GF-D8 (cell line): ENCODE measurements around the gene ZNF705A.
A peak's percentile ranks its signal among the peaks of the same experiment; 100 is the strongest.
"Not testable (repeated sequence)": the region's sequence is repeated elsewhere in the genome, so short reads cannot be mapped to it uniquely, and the experiment has no call there.

ENCODE experiments used
- DNase-seq: peaks from one replicate; lab custom pipeline; 2025; lab: John Stamatoyannopoulos, UW

Gene ZNF705A

DNA sequence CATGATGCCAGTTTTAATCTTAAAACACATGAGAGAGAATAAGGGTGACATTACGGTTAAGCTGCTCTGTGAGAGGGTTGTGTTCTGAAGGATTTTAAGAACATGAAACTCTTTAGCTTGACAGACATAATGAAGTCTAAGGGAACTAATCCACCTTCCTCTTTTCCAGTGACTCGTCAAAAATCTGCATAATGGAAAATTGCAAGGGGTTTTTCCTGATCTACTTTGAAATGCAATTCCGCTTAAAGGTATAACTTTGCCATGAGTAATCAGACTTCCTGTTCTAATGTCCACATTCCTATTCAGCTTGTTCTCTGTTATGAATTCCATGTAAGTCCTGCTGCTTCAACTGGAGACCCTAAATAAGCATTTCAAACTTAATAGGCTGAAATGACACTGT lies at the start of gene ZNF705A:
Gene ZNF705A, plus strand, starts transcription at position 171 of the 400 bp plus-strand sequence. CDS start 15,611 bp downstream, outside the sequence.
- DNase-seq = peak; percentile 79

- peak; percentile 18 for DNase-seq
Observed at GRCh38 chr12:8108808-8109398, 47.9 kb upstream of the ZNF705A start.

- not testable (repeated sequence) for DNase-seq
Observed at GRCh38 chr12:8113117-8113516, 43.7 kb upstream of the ZNF705A start.

- no peak for DNase-seq
Observed at GRCh38 chr12:8120072-8120713, 36.6 kb upstream of the ZNF705A start.

DNA sequence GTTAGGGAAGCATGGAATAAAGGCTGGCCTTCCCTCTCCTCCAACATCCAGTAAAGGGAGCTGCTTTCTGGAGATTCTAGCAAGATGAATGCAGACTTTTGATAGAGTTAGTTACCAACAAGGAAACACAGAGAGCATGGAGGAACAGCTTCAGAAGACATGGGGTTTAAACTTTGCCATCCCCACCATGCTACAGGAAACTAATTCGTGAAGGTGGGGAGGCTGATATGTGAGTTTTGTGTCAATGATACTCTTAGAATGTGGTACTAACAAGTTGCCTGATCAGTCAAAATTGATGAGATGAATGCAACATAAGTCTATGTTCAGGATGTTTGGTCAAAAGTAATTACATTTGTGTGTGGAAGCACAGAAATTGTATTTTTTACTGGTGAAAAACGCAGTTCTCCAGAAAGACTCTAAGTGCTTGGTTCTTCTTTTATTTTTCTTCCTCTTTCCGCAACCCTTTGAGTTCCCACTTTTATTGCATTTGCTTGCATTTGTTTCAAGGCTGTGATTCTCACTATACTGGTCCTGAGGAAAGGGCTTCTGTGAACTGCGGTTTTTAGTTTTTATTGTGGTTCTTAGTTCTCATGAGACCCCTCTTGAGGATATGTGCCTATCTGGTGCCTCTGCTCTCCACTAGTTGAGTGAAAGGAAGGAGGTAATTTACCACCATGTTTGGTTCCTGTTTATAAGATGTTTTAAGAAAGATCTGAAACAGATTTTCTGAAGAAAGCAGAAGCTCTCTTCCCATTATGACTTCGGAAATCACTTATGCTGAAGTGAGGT lies 33.5 kb upstream of the ZNF705A start, which contains the start of gene CLEC4A:
Gene CLEC4A, plus strand, starts transcription at position 494 of the 789 bp plus-strand sequence. Its CDS starts 262 bp downstream, at position 756.
- peak; percentile 39 for DNase-seq

DNA sequence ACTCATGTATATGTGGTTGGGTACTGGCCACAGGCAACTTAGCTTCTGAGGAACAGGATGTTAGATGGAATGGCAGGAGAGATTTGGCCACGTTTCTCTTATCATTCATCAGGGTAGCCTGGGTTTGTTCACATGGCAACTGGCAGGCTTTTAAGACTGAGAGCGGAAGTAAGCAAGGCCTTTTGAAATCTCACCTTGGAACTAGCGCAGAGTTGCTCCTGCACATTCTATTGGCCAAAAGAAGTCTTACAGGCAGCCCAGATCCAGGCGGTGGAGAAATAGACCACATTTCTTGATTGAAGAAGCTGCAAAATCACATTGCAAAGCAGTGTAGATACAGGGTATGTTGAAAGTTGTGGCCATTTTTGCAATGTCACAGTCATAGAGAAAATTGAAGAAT lies 29.7 kb upstream of the ZNF705A start:
- peak; percentile 98 for DNase-seq

- not testable (repeated sequence) for DNase-seq
Observed at GRCh38 chr12:8133636-8134397, 23.0 kb upstream of the ZNF705A start.

DNA sequence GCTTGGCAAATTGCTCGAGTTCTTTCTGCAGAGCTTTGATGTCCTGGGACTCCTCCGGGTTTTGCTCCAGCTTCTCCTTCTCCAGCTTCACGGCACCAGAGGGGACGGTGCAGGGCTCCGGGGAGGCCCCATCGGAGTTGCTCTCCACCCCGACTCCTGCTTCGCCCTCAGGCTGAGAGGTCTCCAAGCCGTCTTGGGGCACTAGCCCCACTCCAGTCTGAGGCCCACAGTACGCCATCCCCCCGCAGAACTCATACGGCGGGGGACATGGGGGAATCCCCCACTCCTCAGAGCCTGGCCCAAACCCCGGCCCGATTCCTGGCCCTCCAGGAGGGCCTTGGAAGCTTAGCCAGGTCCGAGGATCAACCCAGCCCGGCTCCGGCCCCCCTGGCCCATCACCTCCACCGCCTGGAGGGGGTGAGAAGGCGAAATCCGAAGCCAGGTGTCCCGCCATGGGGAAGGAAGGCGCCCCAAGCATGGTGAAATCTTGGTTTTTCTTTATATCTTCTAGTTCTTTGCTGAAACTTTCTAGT lies 22.4 kb upstream of the ZNF705A start:
- not testable (repeated sequence) for DNase-seq

- DNase-seq = not testable (repeated sequence)
Observed at GRCh38 chr12:8141647-8142046, 15.2 kb upstream of the ZNF705A start.

GRCh38 chr12:8143261-8143660 lies 13.6 kb upstream of the ZNF705A start:
- no peak for DNase-seq

GRCh38 chr12:8145754-8146441 lies 10.9 kb upstream of the ZNF705A start:
- no peak for DNase-seq

DNA sequence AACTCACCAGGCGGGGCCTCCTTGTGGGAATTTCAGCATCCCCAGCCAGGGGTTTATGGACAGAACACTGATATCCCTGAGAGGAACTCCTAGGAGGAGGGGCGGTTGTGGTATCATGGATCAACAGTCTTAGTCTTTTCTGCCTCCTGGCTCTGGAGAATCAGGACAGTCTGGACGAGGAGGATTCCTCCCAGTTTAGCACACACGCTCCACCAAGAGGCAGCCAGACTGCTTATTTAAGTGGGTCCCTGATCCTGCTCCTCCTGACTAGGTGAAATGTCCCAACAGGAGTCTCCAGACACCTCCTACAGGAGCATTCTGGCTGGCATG lies 10.4 kb upstream of the ZNF705A start:
- no peak for DNase-seq

DNA sequence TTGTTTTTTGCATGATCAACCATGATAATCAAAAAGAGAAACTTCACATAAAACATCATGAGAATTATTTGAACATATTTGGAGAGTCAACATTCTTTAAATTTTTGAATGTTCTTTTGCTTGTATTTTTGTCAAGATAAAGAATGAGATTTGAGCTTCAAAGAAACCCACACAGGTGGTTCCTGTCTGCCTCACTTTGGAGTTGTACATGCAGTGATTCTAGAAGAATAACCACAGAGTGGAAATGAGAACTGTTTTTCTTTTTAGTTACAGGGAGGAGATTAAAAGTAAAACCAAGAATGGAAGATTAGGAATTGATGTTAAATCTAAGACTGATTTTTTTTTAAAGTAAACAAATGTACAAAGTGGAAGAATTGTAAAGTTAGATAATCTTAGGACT lies 2.3 kb upstream of the ZNF705A start:
- DNase-seq = no peak

GRCh38 chr12:8156416-8156815 lies 399 bp upstream of the ZNF705A start:
- DNase-seq = no peak

DNA sequence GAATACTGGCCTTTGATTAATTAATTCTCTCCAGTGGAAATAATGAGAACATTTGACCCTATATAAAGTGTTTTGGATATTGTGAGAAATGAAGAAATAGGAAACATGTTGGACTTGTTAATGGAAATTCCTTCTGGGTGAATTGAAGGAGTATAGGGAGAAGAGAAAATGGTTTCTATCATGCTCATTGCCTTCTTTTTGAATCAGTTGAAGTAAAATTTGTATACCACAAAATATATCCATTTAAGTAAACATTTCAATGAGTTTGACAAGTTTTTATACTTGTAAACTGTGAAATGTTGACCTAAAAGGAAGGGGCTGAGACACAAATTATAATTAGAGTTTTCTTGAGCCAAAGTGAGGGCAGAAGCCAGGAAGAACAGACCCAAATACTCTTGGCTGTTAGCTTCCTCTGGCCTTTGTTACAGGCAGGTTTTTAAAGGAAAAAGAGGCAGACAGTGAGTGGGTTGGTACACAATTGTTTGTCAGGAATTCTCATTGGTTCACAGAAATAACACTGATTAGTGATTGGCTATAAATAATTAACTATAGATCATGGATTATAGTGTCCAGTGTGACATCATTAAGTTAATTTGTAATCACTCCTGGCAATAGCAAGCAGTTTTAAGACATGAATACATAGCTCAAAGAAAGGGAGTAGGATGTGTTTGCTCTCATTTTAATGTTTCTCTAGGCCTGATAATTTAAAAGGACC lies 826 bp downstream of the ZNF705A start:
- no peak for DNase-seq

- DNase-seq = not testable (repeated sequence)
Observed at GRCh38 chr12:8172911-8173310, 16.1 kb downstream of the ZNF705A start.

DNA sequence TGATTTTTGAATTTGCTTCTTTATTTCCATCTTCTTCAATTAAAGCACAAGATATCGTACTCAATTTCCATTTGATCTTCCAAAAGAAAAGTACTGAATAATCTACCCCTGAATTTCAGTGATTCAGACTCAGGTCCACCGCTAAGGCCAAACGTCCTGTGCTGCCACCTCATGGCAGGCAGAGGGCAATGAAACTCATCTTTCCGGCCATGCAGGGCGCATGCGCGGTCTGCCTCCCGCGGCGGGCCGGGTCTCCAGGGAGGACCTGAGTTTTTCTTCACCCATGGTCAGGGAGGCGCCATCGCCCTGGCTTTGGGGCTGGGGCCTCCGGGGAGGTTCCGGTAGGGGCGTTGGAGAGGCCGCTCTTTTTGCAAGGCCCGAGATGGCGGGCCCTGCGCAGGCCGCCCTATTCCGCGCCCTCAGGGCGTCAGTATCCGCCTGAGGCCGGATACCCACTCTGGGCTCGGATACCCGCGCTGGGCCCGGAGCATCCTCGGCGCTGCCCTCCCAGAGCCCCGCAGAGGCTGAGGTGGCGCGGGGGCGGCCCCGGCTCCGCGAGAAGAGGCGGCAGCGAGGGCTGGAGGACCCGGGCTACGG lies 23.3 kb downstream of the ZNF705A start:
- DNase-seq = peak; percentile 27

DNA sequence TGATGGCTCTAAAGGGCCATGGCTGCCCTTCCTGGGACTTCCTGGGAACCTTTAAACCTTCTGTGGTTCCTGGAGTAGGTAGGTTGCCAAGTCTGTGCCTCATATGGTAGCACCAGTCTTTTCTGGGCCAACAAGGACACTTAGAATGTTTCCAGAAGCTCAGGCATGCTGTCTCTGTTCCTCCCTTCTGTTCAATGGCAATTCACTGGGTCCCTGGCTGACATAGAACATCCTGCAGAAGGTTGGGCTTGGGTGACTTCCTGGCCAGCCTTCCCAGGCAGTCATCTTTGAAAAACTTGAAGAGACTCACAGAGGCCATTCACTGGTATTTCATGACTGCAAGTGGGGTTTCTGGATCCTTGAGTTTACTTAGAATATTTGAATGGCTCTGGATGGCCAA lies 24.5 kb downstream of the ZNF705A start:
- DNase-seq = not testable (repeated sequence)

GRCh38 chr12:8182923-8183322 lies 26.1 kb downstream of the ZNF705A start:
- not testable (repeated sequence) for DNase-seq

DNA sequence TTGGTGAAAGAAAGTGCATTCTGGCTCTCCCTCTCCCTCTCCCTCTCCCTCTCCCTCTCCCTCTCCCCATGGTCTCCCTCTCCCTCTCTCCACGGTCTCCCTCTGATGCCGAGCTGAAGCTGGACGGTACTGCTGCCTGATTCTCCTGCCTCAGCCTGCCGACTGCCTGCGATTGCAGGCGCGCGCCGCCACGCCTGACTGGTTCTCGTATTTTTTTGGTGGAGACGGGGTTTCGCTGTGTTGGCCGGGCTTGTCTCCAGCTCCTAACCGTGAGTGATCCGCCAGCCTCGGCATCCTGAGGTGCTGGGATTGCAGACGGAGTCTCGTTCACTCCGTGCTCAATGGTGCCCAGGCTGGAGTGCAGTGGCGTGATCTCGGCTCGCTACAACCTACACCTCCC lies 26.5 kb downstream of the ZNF705A start:
- not testable (repeated sequence) for DNase-seq
